NCI-H2196 treated with DMSO at 0.1 percent for 48 hours (cell line): ENCODE results near the gene TNFRSF19.
"Not testable (repeated sequence)": the region's sequence is repeated elsewhere in the genome, so short reads cannot be mapped to it uniquely, and the experiment has no call there.

Experiments used
- DNase-seq: peaks from one replicate; lab custom pipeline; 2025; ENCODE audit not compliant: unreplicated experiment; lab: John Stamatoyannopoulos, UW

TNFRSF19 gene

DNA sequence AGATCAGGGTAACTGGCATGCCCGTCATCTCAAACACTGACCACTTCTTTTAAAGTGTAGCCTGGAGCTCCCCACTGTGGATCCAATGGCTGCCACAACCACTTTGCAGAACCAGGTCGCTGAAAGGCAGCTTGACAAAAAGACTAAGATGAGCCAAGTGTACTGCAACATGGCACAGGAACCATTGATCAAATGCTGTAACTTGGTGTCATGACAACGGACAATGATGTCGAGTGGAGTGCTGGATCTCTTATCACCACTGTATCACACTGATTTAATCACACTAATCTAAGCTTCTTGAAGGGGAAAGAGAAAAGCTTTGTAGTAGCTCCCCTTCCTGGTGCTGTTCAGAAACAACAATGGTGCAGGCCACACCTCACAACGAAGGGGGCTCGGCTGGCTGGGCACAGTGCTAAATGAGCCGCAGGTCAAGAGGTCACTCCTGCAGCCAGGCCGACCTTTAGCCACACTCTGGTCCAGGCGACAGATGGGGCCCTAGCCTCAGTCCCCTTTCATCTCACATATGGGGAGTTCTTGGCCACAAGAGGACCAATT, 2.2 kb upstream of the TNFRSF19 start:
- no peak for DNase-seq

DNA sequence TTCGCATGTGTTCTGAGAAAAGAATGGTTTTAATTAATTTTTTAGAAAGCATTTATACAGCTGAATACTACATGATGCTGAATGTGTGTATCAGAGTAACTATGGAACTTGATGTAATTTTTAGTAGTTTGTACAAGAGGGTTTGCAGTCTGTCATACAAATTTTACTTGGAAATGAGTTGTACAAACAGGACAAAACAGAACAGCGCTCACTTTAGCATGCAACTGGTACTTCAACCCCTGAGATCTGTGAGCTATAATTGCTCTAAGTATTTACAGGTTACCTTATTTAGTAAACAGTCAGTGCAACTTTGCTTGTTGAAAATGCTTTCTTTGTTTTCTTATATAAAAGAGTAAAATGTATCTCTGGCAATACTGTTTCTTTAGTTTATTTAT, 706 bp downstream of the TNFRSF19 start:
- DNase-seq: no peak

DNA sequence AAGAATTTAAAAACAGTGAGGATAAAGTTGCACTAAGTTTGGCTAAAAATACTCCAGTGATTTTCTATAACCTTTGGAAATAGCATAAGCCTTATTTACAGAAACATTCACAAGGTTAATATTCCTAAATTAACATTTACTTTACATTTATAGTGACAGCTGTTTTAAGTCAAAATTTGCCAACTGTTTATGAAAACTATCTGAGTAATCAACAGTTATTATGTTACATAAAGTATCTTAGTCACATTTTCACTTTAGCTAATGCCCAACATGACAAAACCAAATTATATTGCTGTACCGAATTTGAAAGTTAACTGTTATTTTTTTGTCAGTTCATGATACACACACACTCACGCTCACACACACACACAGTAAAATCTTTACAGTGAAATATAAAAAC, 1.2 kb downstream of the TNFRSF19 start:
- no peak for DNase-seq

DNA sequence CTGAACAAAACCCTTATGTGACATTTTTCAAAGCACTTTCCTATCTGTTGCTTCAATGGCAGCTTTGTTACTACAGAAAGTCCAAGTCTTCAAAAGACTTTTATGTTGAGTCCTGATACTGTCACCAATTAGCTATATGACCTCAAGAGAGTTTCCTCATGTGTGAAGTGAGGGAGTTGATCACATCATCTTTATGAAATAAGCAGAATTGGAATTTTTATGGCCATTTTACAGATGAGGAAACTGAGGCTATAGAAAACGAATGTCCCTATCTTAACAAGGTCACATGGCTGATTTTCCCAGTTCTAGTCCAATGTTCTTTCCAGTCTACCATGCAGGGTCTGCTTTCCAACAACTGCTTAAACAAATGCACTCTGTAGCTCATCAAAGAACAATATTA, 2.6 kb downstream of the TNFRSF19 start:
- DNase-seq: no peak

DNA sequence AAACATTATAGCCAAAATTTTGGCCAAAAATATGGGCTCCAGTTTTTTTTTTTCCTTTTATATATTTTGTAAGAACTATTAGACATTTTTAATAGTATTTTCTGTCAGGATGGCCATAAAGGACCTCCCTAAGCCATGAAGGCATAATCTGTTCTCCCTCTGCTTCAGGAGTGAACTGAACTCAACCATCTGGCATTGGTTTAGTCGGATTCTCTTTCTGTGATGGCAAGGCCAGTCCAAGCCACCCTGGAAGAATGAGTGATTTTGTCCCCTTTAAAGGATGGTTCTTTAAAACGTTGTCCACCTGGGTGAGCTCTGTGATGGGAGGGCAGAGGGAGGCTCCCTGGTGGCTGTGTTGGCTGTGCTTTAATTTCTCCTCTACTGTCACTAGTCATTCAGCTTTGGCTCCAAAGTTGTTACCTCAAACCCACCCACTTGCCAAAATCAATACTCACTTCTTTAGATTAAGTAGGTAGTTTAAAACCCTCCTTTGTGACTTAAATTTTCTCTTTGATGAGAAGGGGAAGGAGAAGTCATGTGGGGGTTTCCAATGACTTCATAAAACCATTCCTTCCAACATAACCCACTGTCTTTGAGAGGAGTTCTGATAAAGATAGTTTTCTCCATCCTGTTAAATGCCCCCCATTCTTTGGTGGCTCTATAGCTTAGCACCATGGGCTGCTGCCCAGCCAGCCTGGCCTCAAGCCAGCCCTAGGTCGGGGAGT, 4.4 kb downstream of the TNFRSF19 start:
- DNase-seq: no peak

DNA sequence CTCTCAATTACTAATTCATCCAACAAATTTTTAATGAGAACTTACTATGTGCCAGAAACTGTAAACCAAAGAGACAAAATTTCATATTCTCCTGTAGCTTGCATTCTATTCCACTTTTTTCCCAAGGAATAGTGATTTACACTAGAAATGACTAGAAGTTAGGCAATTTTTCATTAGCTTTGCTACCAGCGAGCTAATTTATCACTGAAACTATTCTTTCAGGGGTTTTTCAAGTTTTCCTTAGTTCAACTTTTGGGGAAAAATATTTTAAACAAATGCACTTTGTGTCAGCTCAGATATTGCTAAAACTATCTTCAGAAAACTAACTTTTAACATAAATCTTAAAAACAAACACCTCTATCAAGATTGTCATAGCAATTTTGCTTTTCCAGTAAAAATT, 5.4 kb downstream of the TNFRSF19 start:
- no peak for DNase-seq

DNA sequence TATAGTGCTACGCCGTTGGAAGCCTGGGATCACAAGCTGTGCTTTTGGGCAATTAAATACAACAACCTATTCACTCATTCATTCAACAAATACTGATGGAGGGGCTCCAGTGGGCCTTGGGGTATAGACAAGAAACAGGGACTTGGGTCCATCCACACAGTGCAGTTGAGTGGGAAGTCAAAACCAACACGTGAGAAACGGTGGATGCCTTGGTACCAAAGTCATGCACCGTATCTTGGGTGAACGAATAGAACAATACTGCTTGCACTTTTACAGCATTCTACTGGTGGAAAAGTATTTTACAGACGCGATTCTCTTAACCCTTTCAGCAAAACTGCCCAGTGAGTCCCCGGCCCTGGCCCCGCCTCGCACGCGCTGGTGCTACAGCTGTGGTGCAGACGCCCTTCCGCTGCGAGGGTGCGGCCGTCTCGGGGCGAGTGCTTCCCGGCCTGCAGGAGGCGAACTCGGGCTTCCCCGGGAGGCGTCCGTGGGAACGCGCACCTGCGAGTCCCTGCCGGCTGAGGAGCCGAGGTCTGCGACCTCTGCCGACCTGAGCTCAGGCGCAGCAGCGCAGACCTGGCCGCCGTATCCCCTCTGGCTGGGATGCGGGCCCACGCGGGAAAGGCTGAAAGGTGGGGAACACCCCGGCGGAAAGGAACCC, 8.3 kb downstream of the TNFRSF19 start:
- DNase-seq: peak; percentile 4

DNA sequence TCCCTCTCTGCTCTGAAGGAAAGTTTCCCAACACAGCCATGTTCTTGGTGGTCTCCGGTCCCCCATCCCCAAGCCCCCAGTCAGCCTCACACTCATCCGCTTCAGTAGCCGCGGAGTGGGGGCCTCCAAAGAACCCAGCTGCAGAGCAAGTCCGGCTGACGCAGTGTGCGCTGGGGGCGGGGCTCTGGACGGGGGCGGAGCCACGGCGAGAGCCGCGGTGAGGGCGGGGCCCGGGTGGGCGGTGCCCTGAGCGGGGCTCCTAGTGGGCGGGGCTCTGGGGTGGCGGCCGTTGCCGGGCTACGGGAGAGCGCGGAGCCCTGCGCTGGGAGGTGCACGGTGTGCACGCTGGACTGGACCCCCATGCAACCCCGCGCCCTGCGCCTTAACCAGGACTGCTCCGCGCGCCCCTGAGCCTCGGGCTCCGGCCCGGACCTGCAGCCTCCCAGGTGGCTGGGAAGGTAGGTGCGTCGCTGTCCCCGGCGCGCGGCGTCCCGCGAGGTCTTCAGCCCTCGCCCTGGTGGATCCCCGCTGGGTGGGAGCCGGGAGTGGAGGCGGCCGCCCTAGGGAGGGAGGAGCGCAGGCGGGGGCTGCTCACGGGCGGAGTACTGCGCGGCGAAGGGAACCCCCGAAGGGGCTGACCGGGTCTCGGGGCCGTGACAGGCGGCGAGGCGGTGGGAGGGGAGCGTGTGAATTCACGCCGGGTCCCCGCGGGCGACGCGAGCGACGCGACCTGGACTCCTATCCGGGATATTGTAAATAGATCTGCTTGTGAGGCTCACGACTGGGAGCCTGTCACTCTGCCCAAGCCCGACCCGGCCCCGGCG, 9.1 kb downstream of the TNFRSF19 start:
- peak; percentile 29 for DNase-seq

DNA sequence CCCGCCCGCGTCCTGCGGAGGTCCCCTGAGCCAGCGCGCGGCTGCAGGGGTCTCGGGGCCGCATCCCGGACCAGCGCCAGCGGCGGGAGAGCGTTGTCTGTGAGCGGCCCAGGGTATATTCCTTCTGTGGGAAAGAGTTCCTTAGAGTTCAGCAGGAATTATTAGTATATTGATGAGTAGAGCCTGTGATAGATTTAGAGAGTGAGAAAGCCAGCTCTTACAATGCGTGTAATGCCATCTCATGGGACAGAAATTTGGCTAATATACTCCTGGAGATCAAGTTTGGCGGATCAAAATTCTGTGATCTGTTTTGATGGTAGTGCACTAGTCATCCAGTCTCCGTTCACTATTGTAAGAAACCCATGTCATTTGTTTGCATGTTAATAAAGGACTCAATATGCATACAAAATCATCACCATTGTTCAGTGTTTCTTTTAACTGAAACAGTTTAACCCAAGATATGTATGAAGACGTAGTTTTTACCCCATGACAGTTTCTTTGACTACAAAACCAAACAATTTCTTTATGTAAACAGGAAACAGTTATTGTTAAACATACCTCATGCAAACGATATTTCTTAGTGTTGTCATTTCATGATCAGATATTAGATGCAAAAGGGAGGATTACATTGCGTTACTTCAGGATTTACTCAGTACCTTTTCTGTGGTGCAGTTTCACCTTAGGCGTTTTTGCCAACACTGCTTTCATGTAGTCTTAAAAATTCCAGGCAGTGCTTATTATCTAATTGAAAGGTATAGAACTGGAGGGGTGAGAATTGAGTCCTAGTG, 9.9 kb downstream of the TNFRSF19 start:
- DNase-seq: no peak

DNA sequence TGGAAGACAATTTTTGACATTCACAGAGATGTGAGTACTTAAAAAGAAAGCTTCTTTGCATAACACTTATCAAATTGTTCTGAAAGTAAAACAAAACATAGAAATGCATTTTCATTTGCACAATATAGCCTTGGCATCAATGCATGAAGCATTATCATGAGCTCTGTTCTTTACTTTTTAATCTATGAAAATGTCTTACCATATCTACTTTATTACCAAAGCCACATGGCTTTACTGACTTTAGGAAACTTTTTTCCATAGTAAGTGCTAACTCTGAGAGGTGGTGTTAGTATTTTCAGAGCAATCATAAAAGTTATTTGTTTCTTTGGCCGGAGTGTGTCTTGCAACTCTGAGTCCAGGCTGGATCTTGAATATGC, 10.5 kb downstream of the TNFRSF19 start:
- DNase-seq: no peak

DNA sequence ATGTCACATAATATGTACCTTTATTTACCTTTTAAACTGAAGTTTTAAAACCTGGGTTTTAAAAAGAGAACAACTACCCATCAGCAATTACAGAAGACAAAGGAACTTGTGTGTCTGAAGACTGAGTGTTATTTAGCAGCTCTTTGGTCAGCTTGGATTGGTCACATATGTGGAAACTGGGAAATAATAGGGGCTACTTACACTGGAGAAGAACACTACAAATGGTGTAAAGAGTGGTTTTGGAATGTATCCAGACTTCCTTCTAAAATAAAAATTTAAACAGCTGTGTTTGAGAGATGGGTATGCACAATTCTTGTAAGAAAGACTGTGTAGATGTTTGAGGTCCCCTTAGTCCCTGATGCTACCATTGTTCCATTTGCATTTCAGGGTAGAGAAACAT, 13.3 kb downstream of the TNFRSF19 start:
- DNase-seq: no peak

DNA sequence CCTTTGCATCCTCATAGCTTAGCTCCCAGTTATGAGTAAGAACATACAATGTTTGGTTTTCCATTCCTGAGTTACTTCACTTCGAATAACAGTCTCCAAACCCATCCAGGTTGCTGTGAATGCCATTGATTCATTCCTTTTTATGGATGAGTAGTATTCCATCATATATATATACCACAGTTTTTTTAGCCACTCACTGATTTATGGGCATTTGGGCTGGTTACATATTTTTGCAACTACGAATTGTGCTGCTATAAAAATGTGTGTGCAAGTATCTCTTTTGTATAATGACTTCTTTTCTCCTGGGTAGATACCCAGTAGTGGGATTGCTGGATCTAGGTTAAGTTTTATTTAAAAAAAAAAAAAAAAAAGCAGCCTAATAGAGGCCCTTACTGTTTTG, 14.1 kb downstream of the TNFRSF19 start:
- DNase-seq: no peak

DNA sequence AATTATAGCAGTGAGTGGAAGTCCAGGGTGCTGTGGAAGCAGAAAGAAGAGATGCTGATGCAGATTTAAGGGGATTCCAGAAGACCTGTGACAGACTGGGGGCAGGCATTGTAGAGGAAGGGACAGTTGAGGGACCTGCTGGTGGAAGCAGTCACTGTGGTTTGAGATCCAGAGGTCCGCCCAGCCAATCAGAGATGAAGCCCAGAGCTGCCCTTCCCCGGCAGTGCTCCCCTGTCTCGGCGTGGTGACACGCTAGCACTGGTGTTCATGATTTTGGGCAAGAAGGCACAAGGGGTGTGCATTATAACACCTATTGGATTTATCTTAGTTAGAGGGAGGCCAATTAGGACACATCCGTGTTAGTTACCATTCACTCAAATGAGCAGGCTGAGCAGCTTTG, 16.1 kb downstream of the TNFRSF19 start:
- DNase-seq: no peak

DNA sequence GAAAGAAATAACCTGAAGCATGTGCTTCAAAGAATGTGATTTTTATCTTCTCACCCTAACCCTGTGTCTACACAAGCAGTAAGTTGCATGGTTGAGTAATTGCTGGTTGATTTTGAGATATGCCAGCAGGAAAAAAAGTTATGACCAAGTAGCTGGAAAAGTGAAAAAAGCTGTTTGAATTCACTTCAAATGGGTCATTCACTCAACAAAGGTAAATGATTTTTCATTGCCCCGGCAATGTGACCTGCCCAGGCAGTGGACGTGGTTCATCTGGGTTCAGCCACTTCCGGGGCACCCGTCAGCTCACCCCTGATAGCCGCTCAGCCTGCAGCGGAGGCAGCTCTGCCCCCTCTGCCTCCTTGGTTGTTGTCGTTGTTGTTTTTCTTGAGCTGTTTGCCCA, 18.5 kb downstream of the TNFRSF19 start:
- DNase-seq: no peak

DNA sequence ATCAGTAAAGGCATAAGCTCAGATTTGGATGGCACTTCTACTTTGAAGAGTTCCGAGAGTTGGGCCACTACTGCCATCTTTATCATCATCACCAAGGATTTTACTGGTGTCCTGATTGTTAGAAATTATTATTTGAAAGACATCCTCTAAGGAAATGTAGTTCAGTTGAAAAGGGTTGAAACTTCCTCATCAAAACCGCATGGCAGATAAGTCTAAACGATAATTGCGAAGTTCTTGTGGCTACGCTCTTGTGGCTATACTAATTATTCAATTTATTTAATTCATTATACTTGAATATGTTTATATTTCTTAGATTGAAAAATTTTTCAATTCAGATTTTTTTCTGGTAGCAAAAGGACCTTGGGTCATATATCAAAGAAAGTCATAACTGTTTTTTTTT, 22.4 kb downstream of the TNFRSF19 start:
- no peak for DNase-seq

DNA sequence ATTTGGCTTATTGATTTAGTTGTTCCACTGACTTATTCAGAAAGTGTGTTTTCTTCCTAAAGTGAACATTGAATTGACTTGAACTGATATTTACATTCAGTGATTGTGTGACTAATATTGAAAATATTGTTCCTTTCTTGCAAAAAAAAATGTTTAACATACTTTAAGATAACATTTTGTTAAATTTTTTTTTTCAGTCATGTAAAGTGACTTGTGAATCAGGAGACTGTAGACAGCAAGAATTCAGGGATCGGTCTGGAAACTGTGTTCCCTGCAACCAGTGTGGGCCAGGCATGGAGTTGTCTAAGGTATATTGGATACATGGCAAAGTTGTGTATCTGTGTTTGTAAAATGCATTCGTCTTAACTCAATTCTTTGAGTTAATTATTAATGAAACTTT, 22.9 kb downstream of the TNFRSF19 start:
- no peak for DNase-seq

DNA sequence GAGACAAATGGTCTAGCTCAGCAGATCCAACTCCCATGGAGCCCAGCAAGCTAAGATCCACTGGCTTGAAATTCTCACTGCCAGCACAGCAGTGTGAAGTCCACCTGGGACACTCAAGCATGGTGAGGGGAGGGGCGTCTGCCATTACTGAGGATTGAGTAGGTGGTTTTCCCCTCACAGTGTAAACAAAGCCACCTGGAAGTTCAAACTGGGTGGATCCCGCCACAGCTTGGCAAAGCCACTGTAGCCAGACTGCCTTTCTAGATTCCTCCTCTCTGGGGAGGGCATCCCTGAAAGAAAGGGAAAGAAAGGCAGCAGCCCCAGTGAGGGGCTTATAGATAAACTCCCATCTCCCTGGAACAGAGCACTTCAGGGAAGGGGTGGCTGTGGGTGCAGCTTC, 24.1 kb downstream of the TNFRSF19 start:
- DNase-seq: not testable (repeated sequence)

DNA sequence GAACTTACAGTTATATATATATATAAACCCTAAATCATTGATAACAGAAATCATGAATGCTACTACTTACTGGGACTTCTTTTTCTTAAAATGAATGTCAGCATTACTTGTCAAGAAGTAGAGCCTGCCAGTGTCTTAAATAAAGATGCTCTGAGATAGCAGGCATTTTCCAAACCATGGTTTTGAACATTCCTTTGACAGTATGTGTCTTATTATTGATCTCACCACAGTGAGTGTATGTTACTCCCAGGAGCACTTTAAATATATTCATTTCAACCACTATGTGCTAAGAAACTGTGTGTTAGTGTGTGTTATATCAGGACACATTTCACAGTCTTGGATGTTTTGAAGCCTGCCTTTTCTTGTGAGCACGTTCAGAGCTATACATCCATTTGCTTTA, 28.2 kb downstream of the TNFRSF19 start:
- DNase-seq: no peak

DNA sequence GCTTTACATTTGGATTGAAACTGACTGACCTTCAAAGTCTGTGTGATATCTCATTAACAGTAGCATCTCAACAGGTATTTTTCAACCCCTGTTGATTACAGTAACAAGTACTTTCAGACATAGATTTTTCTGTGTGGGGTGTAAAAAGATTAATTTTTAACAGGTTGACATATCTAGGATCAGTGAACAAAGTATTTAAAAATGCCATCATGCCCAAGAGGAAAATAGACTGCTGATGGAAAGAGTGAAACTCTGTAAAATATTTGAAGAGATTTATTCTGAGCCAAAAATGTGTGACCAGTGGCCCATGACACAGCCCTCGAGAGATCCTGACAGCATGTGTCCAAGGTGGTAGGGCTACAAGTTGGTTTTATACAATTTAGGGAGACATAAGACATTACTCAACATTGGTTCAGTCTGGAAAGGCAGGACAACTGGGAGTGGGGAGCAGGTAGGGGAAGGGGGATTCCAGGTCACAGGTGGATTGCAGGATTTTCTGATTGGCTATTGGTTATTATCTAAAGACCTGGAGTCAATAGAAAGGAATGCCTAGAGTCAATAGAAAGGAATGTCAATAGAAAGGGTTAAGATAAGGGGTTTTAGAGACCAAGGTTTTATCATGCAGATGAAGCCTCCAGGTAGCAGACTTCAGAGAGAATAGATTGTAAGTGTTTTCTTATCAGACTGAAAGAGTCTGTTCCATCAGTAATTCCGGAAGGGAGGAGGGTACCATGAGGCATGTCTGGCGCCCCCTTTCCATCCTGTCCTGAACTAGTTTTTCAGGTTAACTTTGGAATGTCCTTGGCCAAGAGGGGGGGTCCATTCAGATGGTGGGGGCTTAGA, 29.1 kb downstream of the TNFRSF19 start:
- no peak for DNase-seq

DNA sequence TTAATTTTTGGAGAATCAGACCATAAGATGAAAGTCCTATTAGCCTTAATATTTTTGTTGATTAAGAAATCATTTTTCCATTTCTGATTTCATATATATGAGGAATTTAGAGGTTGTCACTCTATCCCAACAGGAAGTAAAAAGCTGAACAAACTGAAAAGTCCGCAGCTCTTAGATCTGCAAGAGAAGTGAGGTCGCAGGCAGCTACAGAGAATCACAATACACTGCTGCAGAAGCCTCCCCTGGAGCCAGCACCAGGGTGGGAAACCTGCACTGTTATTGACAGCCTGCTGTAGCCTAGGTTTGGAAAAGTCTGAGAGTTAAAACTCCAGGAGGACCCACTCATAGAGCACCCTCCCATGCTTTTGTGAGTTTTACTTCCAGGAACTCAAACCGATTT, 29.9 kb downstream of the TNFRSF19 start:
- DNase-seq: no peak
